Activated B cell treated with CpG ODN at 0.5 μM for 24 hours (primary cell): ENCODE results near the gene SRSF3. TPM values are rescaled to one million over a fixed set of nuclear protein-coding genes. Genes with fewer than 3 reads are reported as not detected.

Experiments used
- ATAC-seq: fragments of 200-7000 bp; cut with Tn5 transposase; one replicate; pipeline ENCODE4 v1.10.0; 2021; ENCODE audit warnings: low read depth, mild to moderate bottlenecking, moderate library complexity
- CTCF ChIA-PET: fragments of 350-600 bp; sonication (Branson Sonifier 250); formaldehyde crosslinking; loops from one replicate; lab custom pipeline; 2021; ENCODE audit warnings: antibody characterized with exemption; lab: Charles Lee
- POLR2A ChIA-PET: fragments of 350-600 bp; sonication (Branson Sonifier 250); formaldehyde crosslinking; loops from one replicate; lab custom pipeline; 2021; ENCODE audit warnings: antibody characterized with exemption; lab: Charles Lee
- DNase-seq: peaks from one replicate; pipeline ENCODE4 v3.0.0; 2022
- H3K27ac Mint-ChIP-seq: one replicate; pipeline ENCODE4 v1.8.0; 2020; ENCODE audit warnings: mixed read lengths
- H3K27me3 Mint-ChIP-seq: one replicate; pipeline ENCODE4 v1.8.0; 2021; ENCODE audit warnings: mixed read lengths
- H3K36me3 Mint-ChIP-seq: one replicate; pipeline ENCODE4 v1.8.0; 2021; ENCODE audit warnings: low read depth, mixed read lengths
- H3K4me1 Mint-ChIP-seq: one replicate; pipeline ENCODE4 v1.8.0; 2021; ENCODE audit warnings: mixed read lengths
- H3K4me3 Mint-ChIP-seq: one replicate; pipeline ENCODE4 v1.8.0; 2020; ENCODE audit warnings: mild to moderate bottlenecking, mixed read lengths
- H3K9me3 Mint-ChIP-seq: one replicate; pipeline ENCODE4 v1.8.0; 2020; ENCODE audit warnings: mixed read lengths
- CTCF ChIP-seq: fragments of 200-600 bp; IDR thresholded peaks from one replicate; pipeline ENCODE4 v1.8.0; 2022; ENCODE audit warnings: antibody characterized with exemption, mild to moderate bottlenecking
- intact Hi-C: fragments of 100-400 bp; cut with micrococcal nuclease; formaldehyde crosslinking; loops from one replicate; pipeline ENCODE4 v1.15.1; 2024
- total RNA-seq: library from RNA; stranded (reverse); gene quantifications from 2 replicates; pipeline ENCODE4 v1.2.3, GENCODE V29; 2022

Gene SRSF3
- total RNA-seq, 1 donor from 2014 or later = 421 TPM

GRCh38 chr6:36638579-36638978 is 44.4 kb downstream of the SRSF3 start:
- no peak for ATAC-seq
- intact Hi-C loops = no loop called here
- ChIA-PET POLR2A (interaction anchor here (0.5 kb wide), 1 partner anchor 14 kb away, joined by 5 read pairs; no protein-coding TSS in a partner anchor), CTCF (no interaction called here)
- Mint-ChIP-seq H3K4me3 (no peak overlapping the region), H3K4me1 (no peaks in the 10 kb centered on the region), H3K9me3 (no peaks in the 10 kb centered on the region), H3K27ac (no peak overlapping the region), H3K27me3 (no peaks in the 10 kb centered on the region), H3K36me3 (no peaks in the 10 kb centered on the region)
- no peak for TF ChIP-seq CTCF
- DNase-seq = no peak

GRCh38 chr6:36639171-36639808 is 45.1 kb downstream of the SRSF3 start:
- ATAC-seq (no peak), DNase-seq (no peak)
- H3K27me3 Mint-ChIP-seq = no peaks in the 10 kb centered on the region
- no peak overlapping the region for H3K4me3 Mint-ChIP-seq
- H3K9me3 Mint-ChIP-seq = no peaks in the 10 kb centered on the region
- ChIA-PET CTCF (no interaction called here), POLR2A (interaction anchor here (0.5 kb wide), 1 partner anchor 13 kb away, joined by 5 read pairs; no protein-coding TSS in a partner anchor)
- H3K4me1 Mint-ChIP-seq = no peaks in the 10 kb centered on the region
- no peak for TF ChIP-seq CTCF
- no peaks in the 10 kb centered on the region for H3K36me3 Mint-ChIP-seq
- intact Hi-C loops = no loop called here
- no peak overlapping the region for H3K27ac Mint-ChIP-seq

GRCh38 chr6:36641543-36641942 is 47.4 kb downstream of the SRSF3 start:
- intact Hi-C loops = no loop called here
- CTCF ChIA-PET = no interaction called here

GRCh38 chr6:36642913-36643817 is 49.0 kb downstream of the SRSF3 start:
- no peak for TF ChIP-seq CTCF
- Mint-ChIP-seq H3K9me3 (no peaks in the 10 kb centered on the region), H3K27me3 (no peaks in the 10 kb centered on the region), H3K4me1 (peaks cover 2% of the 10 kb centered on the region), H3K36me3 (no peaks in the 10 kb centered on the region), H3K27ac (no peak overlapping the region), H3K4me3 (no peak overlapping the region)
- intact Hi-C loops = no loop called here
- DNase-seq = no peak
- ChIA-PET CTCF (no interaction called here), POLR2A (interaction anchor here (0.6 kb wide), 3 partner anchors 25 to 597 kb away, joined by 4 to 14 read pairs (median 4); partner anchors contain the start of gene CDKN1A)
- ATAC-seq = no peak

More at GRCh38 chr6:36641543-36641942, 47.4 kb downstream of the SRSF3 start:
- DNase-seq = no peak
- POLR2A ChIA-PET = no interaction called here
- Mint-ChIP-seq H3K4me1 (peaks cover 2% of the 10 kb centered on the region), H3K36me3 (no peaks in the 10 kb centered on the region), H3K27me3 (no peaks in the 10 kb centered on the region), H3K4me3 (no peak overlapping the region), H3K27ac (no peak overlapping the region), H3K9me3 (no peaks in the 10 kb centered on the region)
- no peak for ATAC-seq
- no peak for TF ChIP-seq CTCF

DNA sequence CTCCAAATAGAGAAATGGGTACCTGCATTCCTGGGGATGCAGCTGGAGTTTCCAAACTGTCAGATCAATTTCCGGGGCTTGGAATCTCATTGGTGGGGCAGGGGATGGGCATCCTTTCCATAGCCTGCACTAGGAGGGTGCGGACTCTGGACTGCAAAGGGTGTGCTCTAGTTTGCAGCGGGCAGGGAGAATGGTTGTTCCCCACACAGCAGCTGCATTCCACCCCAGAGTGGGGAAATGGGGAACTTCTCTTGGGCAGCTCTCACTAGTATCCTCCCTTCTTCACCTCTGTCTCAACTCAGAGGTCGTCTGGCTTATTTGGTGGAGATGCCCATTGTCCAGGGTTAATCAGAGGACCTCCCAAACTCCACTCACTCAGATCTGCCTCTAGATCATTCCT is 49.8 kb downstream of the SRSF3 start:
- TF ChIP-seq CTCF = no peak
- H3K27ac Mint-ChIP-seq = no peak overlapping the region
- ChIA-PET POLR2A (no interaction called here), CTCF (no interaction called here)
- H3K9me3 Mint-ChIP-seq = no peaks in the 10 kb centered on the region
- DNase-seq = no peak
- H3K4me1 Mint-ChIP-seq = peaks cover 2% of the 10 kb centered on the region
- no peak overlapping the region for H3K4me3 Mint-ChIP-seq
- no peaks in the 10 kb centered on the region for H3K27me3 Mint-ChIP-seq
- intact Hi-C loops = no loop called here
- ATAC-seq = no peak
- H3K36me3 Mint-ChIP-seq = no peaks in the 10 kb centered on the region
